KOPT-K1 (cell line): ENCODE data around the gene CCDC88B.
A peak's percentile ranks its signal among the peaks of the same experiment; 100 is the strongest.
"Not testable (repeated sequence)": the region's sequence is repeated elsewhere in the genome, so short reads cannot be mapped to it uniquely, and the experiment has no call there.

Source experiments
- H3K27ac ChIP-seq: fragments of 200-600 bp; sonication (generic); 2 replicates; pipeline ENCODE4 v1.5.1; 2016; ENCODE audit warnings: antibody characterized with exemption, mild to moderate bottlenecking, low read depth, low read length; ENCODE audit not compliant: poor library complexity, severe bottlenecking
- H3K36me3 ChIP-seq: fragments of 200-600 bp; sonication (generic); 2 replicates; pipeline ENCODE4 v1.5.1; 2017; ENCODE audit warnings: antibody characterized with exemption, mild to moderate bottlenecking, low read length, moderate library complexity; ENCODE audit not compliant: insufficient read depth
- H3K9me3 ChIP-seq: fragments of 200-600 bp; sonication (generic); 2 replicates; pipeline ENCODE4 v1.5.1; 2017; ENCODE audit warnings: antibody characterized with exemption, low read length, mild to moderate bottlenecking; ENCODE audit not compliant: insufficient read depth, poor library complexity, severe bottlenecking

The CCDC88B gene

GRCh38 chr11:64303109-64304031, 36.6 kb upstream of the CCDC88B start:
- Histone ChIP-seq H3K9me3 (no peaks in the 10 kb centered on the region), H3K36me3 (peaks cover 13% of the 10 kb centered on the region), H3K27ac (peak overlapping the region; percentile 96)

DNA sequence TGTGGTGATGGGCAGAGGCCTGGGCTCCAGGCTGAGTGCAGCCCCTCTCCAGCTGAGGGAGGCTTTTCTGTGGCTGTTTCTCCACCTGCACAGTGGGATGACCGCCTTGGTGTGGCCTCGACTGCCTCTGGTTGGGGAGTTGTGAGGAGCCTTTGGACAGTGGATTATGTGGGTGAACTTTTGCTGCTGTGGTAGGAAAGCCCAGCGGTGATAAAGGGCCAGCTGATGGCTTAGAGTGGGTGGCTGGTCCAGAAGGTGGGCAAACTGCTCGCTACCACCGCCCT, 36.0 kb upstream of the CCDC88B start:
- H3K36me3 ChIP-seq: peaks cover 15% of the 10 kb centered on the region
- H3K9me3 ChIP-seq: no peaks in the 10 kb centered on the region
- H3K27ac ChIP-seq: peak overlapping the region; percentile 96

DNA sequence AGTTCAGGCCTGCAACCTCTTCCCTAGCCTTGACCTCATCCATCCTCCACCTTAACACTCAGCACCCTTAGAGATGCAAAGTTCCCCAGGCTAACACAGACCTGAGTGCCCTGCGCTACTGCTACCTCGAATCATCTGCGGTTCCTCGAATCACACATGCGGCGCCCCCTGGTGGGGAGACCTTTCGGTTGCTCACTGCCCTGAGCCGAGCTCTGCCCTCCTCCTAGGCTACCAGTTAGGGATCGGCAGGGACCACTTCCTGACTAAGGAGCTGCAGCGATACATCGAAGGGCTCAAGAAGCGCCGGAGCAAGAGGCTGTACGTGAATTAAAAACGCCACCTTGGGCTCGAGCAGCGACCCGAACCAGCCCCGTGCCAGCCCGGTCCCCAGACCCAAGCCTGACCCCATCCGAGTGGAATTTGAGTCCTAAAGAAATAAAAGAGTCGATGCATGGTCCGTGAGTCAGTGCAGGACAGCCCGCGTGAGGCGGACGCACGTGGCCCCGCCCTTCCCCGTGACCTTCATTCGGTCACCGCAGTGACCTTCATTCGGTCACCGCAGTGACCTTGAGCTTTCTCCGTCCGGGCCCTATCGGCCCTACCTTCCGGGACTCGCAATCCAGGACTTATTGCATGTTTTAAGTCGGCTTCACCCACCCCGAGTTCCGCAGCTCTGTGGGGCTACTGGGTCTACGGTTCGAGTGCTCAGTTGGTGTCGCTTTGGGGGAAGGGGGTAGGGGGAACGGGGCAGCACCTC, 35.5 kb upstream of the CCDC88B start:
- Histone ChIP-seq H3K27ac (peak overlapping the region; percentile 96), H3K9me3 (no peaks in the 10 kb centered on the region), H3K36me3 (peaks cover 20% of the 10 kb centered on the region)

GRCh38 chr11:64305075-64305690, 34.8 kb upstream of the CCDC88B start, which contains the start of gene ESRRA:
TSS of gene ESRRA (plus strand) at chr11:64305524. CDS start at chr11:64307180, 1,656 bp downstream.
- Histone ChIP-seq H3K27ac (peak within 1 kb of the TSS; percentile 96), H3K9me3 (no peaks in the 10 kb centered on the region), H3K36me3 (peaks cover 27% of the 10 kb centered on the region)

DNA sequence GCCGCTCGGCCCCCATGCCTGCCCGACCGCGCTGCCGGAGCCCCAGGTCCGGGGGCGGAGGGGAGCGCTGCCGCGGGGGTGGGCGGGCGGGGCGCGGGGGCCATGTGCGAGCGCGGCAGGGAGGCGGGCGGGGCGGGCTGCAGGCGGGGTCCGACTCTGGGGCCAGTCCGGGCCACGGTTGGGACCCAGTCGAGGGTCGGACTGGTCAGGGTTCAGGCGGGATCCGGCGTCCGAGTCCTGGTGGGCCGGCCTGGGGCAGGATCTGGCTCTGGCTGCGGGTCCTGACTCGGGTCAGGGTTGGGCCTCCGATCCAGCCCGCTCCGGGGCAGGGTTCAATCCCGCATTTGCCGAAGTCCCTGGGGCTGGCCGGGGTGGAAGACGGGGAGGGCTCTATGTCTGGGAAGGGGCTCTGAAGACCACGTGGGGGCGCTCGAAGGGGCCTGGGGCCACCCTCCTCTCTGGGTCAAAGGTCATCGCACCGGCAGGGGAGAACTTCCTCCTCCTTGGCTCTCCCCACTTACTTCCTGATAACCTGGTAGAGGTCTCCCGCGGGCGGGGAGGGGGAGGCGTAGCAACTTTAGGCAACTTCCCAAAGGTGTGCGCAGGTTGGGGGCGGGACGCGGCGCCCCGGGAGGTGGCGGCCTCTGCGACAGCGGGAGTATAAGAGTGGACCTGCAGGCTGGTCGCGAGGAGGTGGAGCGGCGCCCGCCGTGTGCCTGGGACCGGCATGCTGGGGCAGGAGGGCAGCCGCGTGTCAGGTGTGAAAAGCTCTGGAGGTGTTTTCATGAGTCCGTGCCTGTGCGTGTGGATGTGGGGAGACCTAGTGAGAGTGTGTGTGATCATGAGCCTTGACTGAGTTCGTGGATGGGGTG, 34.1 kb upstream of the CCDC88B start:
- Histone ChIP-seq H3K9me3 (no peaks in the 10 kb centered on the region), H3K36me3 (peaks cover 34% of the 10 kb centered on the region), H3K27ac (peak overlapping the region; percentile 80)

DNA sequence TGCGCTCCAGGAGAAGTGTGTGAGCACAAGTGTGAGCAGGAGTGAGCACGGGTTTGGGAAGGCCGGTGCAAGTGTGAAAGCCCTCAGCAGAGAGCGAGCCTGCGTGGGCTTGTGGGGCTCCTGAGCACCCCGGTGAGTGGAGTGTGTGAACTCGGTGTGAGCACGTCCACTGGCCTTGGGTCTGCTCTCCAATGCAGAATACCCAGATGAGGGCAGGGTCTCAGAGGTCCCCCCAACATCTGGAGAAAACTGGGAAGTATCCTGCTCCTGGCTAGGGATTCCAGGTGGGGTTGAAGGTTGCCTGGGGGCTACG, 33.5 kb upstream of the CCDC88B start:
- no peaks in the 10 kb centered on the region for H3K9me3 ChIP-seq
- peaks cover 38% of the 10 kb centered on the region for H3K36me3 ChIP-seq
- H3K27ac ChIP-seq: peak overlapping the region; percentile 80

DNA sequence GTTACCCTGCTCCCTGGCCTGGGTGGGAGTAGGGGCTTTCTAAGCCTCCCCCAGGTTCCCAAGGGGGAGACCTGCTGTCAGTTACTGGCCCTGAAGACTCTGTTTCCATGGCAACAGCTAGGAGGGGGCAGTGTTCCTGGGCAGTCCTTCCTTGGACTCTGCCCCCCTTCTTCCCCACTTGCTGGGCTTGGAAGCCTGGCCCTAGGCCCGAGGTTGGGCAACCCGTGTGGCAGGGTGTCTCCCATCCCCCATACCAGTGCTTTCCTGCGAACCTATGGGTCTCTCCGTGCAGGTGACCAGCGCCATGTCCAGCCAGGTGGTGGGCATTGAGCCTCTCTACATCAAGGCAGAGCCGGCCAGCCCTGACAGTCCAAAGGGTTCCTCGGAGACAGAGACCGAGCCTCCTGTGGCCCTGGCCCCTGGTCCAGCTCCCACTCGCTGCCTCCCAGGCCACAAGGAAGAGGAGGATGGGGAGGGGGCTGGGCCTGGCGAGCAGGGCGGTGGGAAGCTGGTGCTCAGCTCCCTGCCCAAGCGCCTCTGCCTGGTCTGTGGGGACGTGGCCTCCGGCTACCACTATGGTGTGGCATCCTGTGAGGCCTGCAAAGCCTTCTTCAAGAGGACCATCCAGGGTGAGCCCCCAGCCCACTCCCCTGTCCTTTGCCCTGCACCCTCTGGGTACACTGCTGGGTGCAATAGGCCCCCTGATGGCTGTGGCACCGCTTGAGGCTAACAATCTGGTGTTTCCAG, 33.0 kb upstream of the CCDC88B start:
- H3K27ac ChIP-seq: peak overlapping the region; percentile 80
- no peaks in the 10 kb centered on the region for H3K9me3 ChIP-seq
- peaks cover 38% of the 10 kb centered on the region for H3K36me3 ChIP-seq

DNA sequence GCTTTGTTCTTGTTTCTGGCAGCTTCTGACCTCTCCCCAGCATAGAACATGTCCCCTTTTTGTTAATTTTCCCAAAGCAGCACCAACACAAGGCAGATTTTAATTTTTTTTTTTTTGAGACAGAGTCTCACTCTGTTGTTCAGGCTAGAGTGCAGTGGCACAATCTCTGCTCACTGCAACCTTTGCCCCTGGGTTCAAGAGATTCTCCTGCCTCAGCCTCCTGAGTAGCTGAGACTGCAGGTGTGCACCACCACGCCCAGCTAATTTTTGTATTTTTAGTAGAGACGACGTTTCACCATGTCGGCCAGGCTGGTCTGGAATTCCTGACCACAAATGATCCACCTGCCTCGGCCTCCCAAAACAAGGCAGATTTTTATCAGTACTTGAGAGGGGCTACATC, 32.2 kb upstream of the CCDC88B start:
- H3K9me3 ChIP-seq, H3K27ac ChIP-seq: not testable (repeated sequence)
- peaks cover 44% of the 10 kb centered on the region for H3K36me3 ChIP-seq

DNA sequence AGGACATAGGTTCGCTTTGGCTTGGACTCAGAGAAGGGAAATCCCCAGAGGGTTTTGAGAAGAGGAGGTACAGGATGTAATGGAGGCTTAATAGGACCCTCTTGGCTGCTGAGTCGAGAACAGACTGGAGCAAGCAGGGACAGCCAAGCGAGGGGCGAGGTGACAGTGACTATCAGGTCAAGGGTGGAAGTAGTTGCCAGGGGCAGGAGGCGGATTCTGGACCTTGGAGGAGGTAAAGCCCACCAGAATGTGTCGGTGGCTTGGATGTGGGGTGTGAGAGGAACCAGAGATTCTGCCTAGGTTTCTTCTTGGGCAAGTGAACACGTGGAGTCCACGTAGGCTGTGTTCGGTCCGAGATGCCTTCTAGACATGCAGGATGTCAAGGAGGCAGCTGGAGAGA, 27.1 kb upstream of the CCDC88B start:
- Histone ChIP-seq H3K36me3 (peaks cover 71% of the 10 kb centered on the region), H3K9me3 (no peaks in the 10 kb centered on the region), H3K27ac (peak overlapping the region; percentile 13)

- peaks cover 67% of the 10 kb centered on the region for H3K36me3 ChIP-seq
- H3K27ac ChIP-seq: no peak overlapping the region
- H3K9me3 ChIP-seq: no peaks in the 10 kb centered on the region
These were observed 26.4 kb upstream of the CCDC88B start for GRCh38 chr11:64313491-64314145.

DNA sequence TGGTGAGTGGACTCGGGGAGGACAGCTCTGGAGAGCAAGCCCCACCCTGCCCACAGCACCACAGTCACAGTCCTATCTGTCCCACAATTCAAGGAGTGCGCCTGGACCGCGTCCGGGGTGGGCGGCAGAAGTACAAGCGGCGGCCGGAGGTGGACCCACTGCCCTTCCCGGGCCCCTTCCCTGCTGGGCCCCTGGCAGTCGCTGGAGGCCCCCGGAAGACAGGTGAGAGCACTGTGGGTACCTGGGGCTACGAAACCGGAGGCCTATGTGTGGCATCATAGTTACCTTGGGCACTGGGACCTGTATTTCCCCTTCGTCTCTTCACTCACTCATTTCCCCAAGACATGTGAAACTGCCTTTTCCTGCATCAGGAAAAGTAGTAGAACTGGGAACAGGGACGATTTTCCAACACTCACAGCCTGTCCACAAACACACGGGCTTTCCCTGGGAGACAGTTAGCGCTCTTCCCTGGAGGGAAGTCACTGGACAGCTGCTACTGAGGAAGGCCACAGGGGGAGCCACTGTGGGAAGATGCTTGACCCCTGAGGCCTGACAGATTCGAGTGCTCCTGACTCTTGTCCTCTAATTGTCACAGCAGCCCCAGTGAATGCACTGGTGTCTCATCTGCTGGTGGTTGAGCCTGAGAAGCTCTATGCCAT, 25.7 kb upstream of the CCDC88B start:
- Histone ChIP-seq H3K9me3 (no peaks in the 10 kb centered on the region), H3K36me3 (peaks cover 61% of the 10 kb centered on the region), H3K27ac (no peak overlapping the region)

DNA sequence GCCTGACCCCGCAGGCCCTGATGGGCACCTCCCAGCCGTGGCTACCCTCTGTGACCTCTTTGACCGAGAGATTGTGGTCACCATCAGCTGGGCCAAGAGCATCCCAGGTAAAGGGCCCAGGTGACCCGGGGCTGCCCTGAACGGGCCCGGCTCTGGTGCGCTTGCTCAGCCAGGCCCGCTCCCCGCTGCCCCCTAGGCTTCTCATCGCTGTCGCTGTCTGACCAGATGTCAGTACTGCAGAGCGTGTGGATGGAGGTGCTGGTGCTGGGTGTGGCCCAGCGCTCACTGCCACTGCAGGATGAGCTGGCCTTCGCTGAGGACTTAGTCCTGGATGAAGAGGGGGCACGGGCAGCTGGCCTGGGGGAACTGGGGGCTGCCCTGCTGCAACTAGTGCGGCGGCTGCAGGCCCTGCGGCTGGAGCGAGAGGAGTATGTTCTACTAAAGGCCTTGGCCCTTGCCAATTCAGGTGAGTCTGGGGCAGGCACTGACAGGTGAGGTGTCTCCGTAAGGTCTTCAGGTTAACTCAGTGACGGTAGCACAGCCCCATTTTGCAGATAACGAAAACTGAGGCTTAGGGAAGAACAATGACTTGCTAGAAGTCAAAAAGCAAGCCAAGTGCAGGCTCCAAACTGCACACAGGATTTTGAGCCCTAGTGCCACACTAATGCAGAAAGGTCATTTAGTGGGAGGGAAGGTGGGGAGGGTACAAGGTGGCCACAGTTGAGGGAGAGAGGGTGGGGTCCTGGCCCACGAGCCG, 25.0 kb upstream of the CCDC88B start:
- Histone ChIP-seq H3K27ac (no peak overlapping the region), H3K36me3 (peaks cover 54% of the 10 kb centered on the region), H3K9me3 (no peaks in the 10 kb centered on the region)
